GM18868 (cell line): ENCODE measurements around the gene GPLD1.

Experiments
- ATAC-seq: cut with Tn5 transposase; IDR thresholded peaks from one replicate; pipeline ENCODE4 v1.9.1; 2021; ENCODE audit warnings: mild to moderate bottlenecking, moderate library complexity; ENCODE audit not compliant: unreplicated experiment

GPLD1 gene

GRCh38 chr6:24500683-24501082 is 11.3 kb upstream of the GPLD1 start:
- no peak for ATAC-seq

GRCh38 chr6:24497254-24497970 is 8.0 kb upstream of the GPLD1 start:
- no peak for ATAC-seq

- ATAC-seq = peak; percentile 61
Observed at GRCh38 chr6:24494821-24495795, 5.7 kb upstream of the GPLD1 start, which contains the start of gene ALDH5A1. TSS of gene ALDH5A1 (plus strand) at chr6:24494969. CDS start at chr6:24494997, 28 bp downstream.

- ATAC-seq = peak; percentile 0
Observed at GRCh38 chr6:24493945-24494820, 4.8 kb upstream of the GPLD1 start.

GRCh38 chr6:24492475-24492874 is 3.1 kb upstream of the GPLD1 start:
- ATAC-seq = no peak

GRCh38 chr6:24490948-24491347 is 1.6 kb upstream of the GPLD1 start:
- ATAC-seq = no peak

GRCh38 chr6:24489881-24490280 is 503 bp upstream of the GPLD1 start:
- no peak for ATAC-seq

- no peak for ATAC-seq
Observed at GRCh38 chr6:24486065-24486464, 3.3 kb downstream of the GPLD1 start.

- ATAC-seq = no peak
Observed at GRCh38 chr6:24484657-24485323, 4.6 kb downstream of the GPLD1 start.

GRCh38 chr6:24481449-24481848 is 7.9 kb downstream of the GPLD1 start:
- ATAC-seq = no peak

GRCh38 chr6:24480705-24481104 is 8.7 kb downstream of the GPLD1 start:
- ATAC-seq = no peak

- no peak for ATAC-seq
Observed at GRCh38 chr6:24478903-24479302, 10.5 kb downstream of the GPLD1 start.

- no peak for ATAC-seq
Observed at GRCh38 chr6:24477070-24477469, 12.3 kb downstream of the GPLD1 start.

GRCh38 chr6:24476631-24477030 is 12.7 kb downstream of the GPLD1 start:
- no peak for ATAC-seq

- no peak for ATAC-seq
Observed at GRCh38 chr6:24472181-24472580, 17.2 kb downstream of the GPLD1 start.

- ATAC-seq = no peak
Observed at GRCh38 chr6:24469811-24470210, 19.6 kb downstream of the GPLD1 start.

- ATAC-seq = no peak
Observed at GRCh38 chr6:24464253-24465038, 24.9 kb downstream of the GPLD1 start.

- no peak for ATAC-seq
Observed at GRCh38 chr6:24460966-24461365, 28.4 kb downstream of the GPLD1 start.

GRCh38 chr6:24458941-24459340 is 30.4 kb downstream of the GPLD1 start:
- no peak for ATAC-seq

GRCh38 chr6:24458134-24458533 is 31.2 kb downstream of the GPLD1 start:
- no peak for ATAC-seq
